EH (cell line): Measurements from ENCODE around the gene KIAA1614.
"Not testable (repeated sequence)": the region's sequence is repeated elsewhere in the genome, so short reads cannot be mapped to it uniquely, and the experiment has no call there.

ENCODE experiments used
- DNase-seq: peaks from one replicate; pipeline ENCODE4 v3.0.0-alpha.2; 2015; ENCODE audit warnings: low read depth

Gene KIAA1614

DNA sequence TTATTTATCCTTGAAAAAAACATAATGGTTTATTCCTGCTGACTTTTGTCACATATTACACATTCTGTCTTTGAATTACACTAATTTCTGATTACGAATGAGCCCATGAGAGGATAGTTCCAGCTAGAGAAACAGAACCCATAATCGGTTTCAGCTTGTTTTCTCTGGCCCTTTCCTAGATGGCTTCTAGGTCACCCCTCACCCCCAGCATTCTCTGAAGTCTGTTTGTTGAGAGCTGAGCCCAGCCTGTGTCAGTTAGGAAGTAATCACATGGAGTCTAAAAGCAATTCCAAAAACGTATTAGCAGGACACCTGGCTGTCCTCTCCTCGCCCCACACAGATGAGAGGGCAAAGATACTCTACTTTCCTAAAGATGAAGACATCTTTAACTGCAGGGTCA lies 48.9 kb downstream of the KIAA1614 start:
- DNase-seq, result no peak

DNA sequence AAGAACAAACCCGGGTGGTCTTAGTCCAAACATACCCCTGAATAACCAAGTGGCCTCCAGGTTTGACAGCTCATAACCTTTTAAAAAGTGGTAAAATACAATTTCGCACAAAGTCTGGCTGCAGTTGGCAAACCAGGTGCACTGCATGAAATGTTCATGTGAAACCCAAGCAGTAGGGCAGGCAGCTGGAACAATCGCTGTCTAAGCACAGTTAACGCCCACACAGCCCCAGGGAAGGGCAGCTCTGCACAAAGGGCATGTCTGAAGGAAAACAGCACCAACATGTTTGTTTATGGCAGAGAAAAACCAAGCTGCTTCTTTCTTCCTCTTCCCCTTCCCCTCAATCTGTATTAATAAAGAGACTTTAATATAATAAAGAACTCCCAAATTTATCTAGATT lies 49.5 kb downstream of the KIAA1614 start:
- DNase-seq, result no peak

DNA sequence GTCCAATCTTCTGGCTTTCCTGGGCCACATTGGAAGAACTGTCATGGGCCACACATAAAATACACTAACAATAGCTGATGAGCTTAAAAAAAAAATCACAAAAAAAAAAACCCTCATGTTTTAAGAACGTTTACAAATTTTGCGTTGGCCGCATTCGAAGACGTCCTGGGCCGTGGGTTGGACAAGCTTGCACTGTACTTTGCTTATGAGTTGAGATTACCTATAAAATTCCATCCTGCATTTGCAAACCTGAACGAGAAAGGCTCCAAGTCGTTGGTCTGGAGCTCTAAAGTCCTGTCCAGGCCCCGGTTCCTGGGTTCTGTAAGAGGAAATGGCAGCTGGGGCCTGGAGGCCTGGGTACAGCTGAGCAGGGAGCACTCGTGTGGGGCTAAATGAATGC lies 51.4 kb downstream of the KIAA1614 start:
- DNase-seq, result no peak

DNA sequence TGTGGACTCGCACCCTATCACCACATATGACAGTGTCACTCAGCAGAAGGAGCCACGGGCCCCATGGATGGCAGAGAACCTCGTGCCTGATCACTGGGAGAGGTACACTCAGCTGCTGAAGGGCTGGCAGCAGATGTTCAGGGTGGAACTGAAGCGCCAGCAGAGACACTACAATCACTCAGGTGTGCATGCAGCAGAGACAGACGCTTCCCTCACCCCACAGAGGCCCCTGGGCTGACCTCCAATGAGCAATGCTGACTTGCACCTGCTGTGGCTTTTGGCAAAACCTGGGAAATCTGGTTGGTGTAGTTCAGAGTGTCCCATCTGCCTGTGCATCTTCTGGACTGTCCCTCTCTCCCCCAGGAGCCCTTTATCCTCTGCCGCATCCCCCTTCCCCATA lies 51.9 kb downstream of the KIAA1614 start:
- no peak for DNase-seq

DNA sequence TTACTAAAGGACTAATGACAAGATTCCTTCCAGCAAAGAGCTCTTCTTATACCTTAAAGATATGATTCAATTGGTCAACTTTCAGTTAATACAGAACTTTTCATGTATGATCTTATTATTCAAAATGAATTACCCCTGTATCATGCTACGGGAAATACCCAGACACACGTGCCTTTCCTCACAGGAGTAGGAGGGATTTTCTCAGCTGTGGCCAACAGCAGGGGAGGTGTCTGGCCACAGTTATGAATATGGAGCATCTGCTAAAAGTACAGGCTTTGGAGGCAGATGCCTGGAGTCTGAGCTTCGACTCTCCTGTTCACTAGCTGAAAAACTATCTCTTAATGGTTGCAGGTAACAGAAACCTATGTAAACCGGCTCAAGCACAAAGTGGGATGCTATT lies 53.6 kb downstream of the KIAA1614 start:
- no peak for DNase-seq

DNA sequence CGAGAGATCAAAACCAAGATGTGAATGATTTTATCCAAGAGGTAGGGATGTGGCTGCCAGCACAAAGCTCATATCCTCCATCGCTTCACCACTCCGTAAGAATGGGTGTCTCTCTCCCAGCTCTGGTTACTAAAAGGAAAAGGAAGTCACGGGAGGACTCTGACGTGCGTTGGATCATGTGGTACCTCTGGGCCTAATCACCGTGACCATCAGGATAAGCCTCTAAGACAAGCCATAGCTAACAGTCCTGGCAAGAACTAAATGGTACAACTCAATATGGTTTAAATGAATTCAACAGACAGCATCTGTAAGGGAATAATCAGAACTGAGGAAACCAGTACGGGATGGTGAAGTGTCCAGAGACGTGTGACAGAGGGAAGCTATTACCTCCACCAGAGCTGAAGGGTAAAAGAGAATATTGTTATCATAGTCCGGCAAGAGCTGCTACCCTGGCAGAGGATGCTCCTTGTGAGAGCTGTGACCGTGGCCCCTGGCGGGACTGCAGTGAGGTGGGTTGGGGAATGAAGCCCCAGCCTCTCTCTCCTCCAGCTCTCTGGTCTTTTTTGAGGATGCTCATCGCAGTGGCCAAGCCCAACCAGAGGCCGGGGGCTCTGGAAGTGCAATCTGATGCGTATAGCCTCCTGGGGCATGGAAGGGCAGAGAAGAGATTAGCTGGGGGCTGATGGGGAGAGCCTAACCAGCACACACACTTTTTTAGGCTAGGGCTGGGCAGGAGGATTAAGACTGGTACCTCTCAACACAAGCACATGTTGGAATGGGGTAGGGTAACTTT lies 54.2 kb downstream of the KIAA1614 start:
- no peak for DNase-seq

DNA sequence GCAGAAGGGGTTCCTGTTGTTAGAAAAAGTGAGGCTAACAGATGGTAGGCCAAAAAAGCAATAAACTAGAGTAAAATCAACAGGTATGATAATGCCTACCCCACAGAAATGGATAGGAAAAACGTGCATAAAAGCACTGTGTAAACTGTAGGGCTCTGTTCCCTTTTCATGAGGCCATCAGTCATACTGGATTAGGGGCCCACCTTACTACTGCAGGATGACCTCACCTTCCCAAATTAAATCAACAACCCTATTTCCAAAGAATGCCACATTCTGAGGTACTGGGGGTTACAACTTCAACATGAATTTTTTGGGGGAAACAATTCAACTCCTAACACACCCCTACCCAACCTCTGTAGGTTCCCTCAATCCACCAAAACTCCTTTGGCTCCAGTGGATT lies 54.9 kb downstream of the KIAA1614 start:
- DNase-seq, result no peak

DNA sequence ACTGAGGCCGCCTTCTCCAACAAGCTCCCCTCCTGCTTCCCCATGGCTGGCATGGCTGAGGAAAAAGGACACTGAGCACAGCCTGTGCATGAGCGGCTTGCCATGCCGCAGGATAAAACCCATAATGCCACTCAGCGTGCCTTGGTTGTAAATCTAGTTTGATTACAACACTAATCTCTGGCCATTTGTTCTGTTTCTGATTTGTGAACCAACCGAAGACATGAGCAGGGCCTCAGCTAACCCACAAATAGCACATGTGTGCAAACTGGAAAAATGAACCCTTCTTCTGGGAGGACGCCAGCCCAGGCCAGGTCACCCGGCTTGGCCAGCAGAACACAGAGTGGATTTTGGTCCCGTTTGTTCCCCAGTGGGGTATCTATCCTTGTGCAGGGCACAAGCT lies 56.1 kb downstream of the KIAA1614 start:
- DNase-seq, result not testable (repeated sequence)

DNA sequence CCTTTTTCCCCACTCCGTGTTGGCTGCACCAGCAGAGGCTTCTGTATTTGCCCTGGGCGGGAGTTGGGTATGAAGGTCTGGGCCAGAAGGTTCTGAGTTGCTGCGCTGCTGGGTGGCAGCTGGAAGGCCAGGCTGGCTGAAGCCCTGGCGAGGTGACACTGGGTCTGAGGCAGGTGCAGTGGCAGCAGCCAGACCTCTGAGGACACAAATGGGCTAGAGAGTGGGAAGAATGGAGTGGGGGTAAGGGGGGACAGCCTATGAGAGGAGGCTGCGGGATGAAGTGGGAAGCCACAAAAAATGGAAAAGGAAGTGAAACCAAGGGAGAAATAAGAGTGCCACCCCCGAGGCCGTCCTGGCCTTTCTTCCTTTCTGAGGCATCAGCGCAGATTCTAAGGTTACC lies 56.7 kb downstream of the KIAA1614 start:
- DNase-seq, result no peak

DNA sequence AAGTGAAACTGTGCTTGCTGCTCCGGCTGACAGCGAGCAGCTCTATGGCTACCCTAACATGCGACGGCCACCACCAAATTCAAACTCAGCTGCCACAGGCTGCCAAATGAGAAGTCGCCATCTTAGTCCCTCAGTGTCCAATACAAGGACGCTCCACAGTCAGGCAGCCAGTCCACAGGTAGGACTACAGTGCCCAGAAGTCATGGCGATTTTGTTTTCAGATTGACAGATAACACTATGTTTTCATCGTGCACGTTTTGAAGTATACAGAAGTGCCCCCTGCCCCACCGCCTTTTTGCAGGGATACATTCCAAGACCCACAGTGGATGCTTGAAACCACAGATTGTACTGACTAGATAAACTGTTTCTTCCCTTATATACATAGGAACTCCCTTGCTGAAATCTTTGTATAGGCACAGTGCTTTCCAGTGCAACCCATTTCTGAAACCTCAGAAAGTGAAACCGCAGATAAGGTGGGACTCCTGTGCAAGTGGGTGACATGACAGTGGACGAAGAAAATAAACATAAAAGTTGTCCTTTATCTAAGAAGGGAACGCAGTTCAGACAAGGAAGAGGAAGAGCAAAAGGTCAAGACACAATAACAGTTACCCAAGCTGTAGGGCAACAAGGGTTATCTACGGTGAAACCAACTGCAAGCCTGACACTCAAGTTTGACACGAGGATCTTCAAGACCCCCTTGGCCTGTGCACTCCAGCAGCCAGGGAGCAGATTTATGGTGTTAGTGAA lies 57.8 kb downstream of the KIAA1614 start:
- DNase-seq, result no peak

DNA sequence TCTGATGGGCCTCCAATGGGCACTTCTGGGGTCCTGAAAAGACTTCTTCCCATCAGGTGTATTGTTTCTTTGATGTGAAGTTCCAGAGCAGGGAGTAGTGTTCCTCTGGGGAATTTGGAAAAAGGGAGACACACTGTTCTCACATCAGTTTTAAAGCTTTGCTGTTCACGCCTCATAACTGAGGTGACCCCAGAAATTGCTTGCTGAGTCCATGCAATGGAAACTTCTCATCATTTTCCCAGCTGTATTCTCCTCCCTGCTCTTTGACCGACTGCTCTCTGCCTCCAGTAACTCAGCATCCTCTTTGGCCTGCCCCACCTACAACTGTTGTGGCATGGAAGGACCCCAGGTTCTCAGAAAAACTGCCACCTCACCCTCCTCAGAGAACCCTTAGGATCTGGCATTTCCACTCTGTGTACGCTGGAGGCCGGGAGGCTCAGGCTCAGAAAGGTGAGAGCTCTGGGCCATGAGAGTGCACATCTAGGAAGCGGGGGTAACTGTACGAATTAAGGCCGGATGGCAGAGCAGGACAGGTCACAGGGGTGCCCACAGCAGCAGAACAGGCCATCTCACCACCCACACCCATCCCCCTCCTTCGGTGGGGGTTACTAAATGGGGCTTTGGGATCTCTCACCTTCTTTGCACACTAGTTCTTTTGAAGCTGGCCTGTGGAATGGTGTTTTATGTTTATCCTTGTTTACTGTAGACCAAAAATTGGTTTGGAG lies 58.7 kb downstream of the KIAA1614 start:
- no peak for DNase-seq

DNA sequence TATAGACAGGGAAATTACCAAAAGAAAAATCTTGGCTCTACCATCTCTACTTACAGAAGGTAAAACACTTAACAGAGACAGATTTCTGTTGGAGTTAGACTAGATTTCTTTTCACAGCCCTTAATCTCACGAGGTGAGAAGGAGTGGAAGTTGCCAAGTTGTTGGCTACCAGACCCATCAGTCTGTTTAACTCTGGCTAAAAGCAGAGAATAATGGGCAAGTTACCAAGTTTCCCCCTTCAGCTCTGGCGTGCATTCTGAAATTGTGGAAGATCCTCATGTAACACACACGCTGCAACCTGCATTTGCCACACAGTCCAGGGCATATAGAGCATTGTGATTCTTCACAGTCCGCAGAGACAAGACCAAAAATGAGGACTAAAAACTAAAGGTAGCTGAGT lies 60.7 kb downstream of the KIAA1614 start:
- DNase-seq, result no peak

DNA sequence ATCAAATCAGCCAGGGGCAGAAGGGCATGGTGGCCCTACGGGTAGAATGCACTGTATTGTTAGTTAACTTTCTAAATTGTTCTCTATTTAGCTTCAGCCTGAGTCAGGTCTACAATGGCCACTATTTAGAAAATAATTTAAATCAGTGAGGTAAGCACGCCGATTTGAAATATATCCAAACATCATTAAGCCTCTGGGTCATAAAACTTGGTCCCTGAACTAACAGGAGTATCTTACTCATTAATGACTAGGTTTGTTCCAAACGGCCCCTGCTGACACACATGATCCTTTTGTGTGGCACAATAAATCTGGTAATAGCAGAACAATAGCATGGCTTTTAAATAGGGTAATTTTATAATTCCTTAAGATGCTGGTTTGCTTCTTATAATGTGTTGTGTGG lies 61.5 kb downstream of the KIAA1614 start:
- peak; percentile 25 for DNase-seq

DNA sequence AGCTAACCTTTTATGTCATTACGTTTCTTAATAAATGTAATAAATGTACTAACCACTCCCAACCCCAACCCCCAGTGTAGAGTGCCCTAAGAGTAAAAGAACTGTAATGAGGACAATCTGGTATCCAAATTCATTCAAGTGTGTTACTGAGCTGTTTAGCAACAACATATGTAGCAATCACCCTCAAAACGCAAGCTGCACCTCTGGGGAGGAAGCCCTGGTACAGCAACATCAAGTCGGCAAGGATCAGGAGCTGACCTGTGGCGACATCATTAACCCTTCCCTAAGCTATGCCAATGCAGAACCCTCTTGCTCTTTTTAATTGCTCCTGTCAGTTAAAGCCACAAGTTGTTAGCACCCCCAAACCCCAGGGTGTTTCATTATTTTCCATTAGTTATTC lies 62.9 kb downstream of the KIAA1614 start:
- no peak for DNase-seq

DNA sequence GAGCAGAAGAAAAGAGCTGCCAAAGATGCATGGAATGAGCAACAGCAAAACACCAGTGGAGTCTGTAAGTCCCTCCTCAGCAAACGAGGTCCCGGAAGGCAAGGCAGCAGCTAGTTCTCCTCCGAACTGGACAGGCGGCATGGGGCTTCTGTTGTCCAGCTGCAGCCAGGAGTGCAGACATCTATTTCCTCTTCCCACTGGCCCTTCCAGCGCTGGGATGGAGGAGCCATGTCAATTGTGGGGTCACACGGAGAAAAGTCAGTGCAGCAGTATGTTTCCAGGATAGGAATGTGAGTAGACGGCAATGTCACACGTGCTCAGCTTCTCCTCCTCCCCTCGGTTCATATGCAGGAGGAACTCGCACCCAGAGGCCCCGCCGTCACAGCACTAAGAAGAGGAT lies 63.5 kb downstream of the KIAA1614 start:
- no peak for DNase-seq

DNA sequence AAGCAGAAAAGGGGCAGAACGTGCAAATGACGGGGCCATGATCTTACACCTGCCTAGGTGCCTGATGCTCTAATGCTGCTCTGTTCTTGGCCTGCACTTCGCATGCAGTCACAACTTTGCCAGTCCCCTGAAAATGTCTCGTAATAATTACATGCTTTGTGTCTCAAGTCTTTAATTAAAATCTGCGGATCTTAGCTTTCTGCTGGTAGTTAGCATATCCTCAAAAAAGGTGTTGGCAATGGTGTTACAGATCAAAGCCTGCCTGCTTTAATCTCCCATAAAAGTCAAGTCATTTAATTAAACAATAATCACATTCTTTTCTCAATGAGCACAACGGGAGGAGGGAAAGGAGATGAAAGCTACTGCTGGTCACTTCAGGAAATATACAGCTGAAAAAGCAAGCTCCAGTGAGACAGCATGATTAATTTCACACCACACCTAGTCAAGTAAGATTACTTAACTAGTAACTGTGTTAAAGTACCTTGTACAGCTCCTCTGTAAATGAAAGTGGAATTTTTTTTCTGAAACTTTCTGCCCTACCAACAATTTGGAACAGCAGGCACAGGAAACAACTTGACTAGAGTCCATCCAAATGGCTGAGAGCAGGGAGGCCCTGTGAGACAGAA lies 64.1 kb downstream of the KIAA1614 start:
- no peak for DNase-seq

DNA sequence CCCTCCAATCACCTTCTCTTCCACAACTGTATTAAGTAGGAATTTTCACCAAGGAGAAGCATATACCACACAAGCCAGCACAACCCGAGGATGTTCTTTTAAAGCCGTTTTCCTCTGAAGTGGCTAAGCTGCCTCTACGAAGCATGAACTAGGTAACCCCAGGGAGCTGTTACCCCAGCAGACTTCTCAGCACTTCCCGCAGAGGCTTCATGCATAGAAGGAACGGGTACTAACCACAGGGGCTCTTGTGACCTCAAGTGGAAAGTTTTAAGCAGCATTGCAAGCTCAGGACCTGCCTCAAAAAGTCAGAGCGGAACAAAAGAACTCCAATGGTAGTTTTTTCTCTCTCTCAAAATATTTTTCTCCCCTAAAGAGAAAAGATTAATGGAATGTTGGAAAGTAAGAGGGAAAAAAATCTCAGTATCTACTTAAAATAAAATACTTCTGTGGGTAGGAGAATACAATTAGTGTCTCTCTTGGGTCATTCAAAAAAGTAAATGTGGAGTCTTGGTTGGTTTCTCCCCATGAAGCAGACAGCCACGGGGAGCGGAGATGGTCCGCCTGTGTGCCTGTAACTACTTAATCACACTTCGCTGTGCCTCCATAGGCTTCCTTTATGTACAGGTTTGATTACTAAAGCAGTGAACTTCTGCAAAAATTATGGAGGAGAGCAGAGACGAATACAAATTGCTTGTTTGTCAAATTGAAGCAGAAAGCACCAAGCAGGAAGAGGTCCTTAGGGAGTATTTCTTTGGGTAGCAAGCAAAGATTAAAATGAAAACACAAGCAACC lies 69.1 kb downstream of the KIAA1614 start:
- no peak for DNase-seq

DNA sequence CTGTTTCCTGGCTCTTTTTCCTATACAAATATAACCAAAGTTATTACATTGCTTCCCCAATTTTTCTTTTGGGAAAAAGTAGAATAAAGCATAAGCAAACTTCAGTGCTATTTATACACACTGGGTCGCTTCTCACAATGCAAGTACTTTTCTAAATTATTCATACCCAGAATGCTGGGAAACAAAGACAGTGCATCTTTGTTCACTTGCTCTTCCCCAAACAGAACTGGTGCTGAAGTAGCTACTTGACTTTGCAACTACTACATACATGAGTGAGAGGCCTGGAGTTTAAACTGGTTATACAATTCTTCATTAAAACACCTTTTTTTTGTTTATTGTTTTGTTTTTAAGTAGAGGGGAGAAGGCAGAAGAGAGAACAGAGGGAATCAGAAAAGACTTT lies 69.7 kb downstream of the KIAA1614 start:
- no peak for DNase-seq

DNA sequence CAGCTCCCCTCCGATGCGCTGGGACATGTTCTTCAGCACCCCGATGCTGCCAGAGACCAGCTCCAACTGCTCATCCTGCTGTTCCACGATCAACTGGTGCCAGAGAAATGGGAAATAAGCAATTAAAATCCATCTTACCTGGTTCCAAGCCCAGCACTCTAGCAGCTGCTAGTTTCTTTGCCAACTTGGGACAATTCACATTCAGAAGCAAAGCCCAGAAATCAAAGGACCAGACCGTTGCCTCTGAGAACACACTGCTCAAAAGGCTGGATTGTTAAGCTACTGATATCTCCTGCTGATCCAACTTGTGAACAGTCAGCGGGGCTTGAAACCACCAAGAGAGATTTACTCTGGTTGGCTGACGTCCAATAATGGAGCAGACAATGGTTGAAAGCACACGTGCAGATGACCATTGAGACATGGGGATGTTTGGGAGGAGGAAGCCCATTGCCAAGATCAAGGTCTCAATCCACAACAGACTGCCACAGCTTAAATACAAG lies 75.6 kb downstream of the KIAA1614 start:
- DNase-seq, result no peak

DNA sequence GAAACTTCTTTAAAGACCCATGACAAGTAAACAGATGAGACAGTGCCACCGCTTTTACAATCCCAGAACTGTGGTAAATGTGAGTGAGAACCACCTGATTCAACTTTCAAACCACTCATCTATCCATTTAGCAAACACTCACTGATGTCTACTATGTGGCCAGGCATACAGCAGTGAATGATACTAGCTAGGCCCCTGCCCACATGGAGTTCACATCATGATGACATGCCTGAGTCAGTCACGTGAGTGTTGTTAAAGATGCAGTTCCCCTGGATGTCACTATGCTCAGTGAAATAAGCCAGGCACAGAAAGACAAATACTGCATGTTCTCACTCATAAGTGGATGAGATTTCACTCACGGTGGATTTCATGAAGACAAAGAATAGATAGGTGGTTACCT lies 81.6 kb downstream of the KIAA1614 start:
- DNase-seq, result peak; percentile 13

DNA sequence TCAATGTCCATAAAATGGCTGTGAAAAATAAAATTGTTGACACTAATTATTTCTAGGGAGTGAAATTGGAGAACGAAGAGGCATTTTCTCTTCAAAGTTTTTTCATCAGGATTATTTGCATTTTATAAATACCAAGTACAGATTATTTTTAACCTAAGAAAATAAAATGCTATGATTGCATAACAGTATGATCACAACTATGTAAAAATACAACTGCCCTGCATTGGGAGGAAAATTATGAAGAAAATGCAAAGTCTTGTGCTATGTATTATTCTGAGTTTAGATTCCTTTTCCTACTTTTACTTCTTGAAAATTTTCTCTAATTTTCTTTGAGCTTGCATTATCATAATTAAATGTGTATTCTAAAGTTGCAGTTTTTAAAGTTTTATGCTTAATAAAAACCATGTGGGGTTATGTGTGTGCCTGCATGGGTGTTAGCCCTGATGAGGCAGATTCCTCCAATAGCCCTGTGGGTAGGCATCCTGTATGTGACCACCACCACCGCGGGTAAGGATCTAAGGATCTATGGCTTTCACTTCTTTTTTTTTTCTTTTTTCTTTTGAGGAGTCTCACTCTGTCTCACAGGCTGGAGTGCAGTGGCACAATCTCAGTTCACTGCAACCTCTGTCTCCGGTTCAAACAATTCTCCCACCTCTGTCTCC lies 85.3 kb downstream of the KIAA1614 start:
- DNase-seq, result peak; percentile 49
